Stimulated activated CD8-positive, alpha-beta memory T cell treated with anti-CD3 and anti-CD28 coated beads, Interleukin-15, amount 100 ng/mL, for 4 hours (primary cell): ENCODE results near the gene TP53I13.
A peak's percentile ranks its signal among the peaks of the same experiment; 100 is the strongest.

Experiments used
- DNase-seq, 2 donors: peaks; one replicate each; pipeline ENCODE4 v3.0.0-alpha.2; 2020; ENCODE audit warnings: low read depth in 2 of 2

The TP53I13 gene

DNA sequence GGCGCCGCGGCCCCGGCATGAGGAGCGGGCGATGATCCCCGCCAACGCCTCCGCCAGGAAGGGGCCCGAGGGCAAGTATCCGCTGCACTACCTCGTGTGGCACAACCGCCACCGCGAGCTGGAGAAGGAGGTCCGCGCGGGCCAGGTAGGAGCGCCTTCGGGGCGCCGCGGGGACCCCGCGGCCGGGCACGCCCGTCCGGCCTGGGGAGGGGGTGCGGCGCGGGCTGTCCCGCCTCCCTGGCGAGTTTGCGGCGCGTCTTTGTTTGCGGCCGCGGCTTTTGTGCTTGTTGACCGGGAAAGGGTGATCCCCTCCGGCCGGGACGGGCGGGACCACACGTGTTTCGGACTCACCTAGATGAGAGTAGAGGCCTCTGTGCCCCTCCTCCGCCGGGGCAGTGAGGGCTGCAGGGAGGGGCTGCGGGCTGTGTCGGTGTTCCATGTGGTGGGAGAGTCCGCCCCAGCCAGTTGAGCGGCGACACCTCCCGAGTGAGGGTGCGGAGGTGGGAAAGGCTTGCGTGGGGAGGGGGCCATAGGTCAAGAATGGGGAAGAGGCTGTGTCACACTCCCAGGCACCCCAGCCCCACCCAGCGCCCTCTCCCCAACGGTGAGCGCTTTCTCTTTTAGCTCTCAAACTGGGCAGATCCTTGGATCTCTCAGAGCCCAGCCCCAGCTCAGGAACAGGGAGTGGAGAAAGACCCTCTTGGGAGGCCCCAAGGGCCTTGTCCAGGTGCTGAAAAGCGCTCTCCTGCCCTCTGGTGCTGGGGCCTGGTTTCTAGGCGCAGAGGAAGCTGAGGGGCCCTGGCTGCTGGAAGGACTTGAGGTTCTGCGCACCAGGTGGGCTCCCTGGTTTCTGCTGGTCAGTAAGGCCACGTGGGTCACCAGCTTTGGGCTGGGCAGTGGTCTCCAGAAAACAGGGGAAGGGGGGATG lies 25.4 kb downstream of the TP53I13 start:
- no peak for DNase-seq

DNA sequence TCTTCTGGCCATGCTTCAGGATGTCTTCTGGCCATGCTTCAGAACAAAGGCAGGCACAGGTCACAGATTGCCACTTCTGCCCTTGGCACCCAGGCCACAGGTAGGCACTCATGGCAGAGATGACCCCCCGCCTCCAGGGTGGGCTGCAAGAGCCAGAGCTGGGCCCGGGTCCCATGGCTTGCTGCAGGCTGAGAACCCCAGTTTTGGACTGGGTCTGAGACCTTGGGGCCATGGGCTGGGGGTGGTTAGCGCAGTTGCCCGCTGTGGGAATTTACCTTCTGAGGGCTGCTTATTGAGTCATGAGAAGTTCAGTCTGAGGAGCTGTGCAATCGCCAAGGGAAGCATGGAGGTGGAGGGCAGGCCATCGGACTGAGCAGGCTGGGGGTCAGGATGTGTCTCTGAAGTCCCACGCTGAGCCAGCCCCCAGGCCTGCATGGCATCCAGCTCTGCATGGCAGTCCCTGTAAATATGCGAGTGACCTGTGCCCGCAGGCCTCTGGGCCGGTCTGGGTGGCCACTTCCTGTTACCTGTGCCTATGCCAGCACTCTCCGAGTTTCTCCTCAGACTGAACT lies 26.1 kb downstream of the TP53I13 start:
- DNase-seq, result no peak

DNA sequence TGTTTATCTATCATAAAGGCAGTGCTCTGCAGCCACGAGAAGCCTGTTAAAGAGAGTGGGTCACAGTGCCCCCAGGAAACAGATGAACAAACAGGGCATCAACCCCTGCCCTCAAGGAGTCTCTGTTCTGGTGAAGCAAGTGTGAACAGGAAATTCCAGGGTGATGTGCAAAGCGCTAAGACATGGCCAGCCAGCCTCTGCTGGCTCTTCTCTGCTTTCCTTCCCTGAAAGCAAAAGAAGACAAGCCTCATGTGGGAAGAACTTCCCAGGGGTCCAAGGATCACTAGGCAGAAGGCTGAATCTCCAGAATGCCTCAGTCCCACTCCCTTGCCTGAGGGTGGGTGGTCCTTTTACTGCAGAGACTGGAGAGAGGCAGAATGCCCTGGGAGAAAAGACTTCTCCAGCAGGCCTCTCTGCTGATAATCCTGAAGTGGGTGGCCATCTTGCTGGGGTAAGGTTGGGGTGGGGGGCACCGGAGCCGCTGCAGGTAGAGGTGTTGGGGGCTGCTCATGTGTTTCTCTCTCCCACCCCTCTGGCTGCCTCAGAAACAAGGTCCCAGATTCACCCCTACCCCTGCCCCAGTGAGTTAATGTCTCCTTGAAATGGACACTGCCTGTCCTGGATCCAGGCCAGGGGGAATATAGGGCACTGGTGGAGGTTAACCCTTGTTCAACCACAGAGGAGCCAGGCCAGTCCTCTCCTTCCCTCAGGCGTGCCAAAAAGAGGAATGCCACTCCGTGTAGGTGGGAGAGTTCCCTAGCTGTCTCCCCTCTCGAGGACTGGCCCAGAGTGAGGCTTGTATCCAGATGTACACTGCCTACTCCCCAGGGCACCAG lies 26.8 kb downstream of the TP53I13 start:
- no peak for DNase-seq

- no peak for DNase-seq
Measured at GRCh38 chr17:29595943-29596774, 27.7 kb downstream of the TP53I13 start.

GRCh38 chr17:29596811-29597210 lies 28.3 kb downstream of the TP53I13 start:
- no peak for DNase-seq

DNA sequence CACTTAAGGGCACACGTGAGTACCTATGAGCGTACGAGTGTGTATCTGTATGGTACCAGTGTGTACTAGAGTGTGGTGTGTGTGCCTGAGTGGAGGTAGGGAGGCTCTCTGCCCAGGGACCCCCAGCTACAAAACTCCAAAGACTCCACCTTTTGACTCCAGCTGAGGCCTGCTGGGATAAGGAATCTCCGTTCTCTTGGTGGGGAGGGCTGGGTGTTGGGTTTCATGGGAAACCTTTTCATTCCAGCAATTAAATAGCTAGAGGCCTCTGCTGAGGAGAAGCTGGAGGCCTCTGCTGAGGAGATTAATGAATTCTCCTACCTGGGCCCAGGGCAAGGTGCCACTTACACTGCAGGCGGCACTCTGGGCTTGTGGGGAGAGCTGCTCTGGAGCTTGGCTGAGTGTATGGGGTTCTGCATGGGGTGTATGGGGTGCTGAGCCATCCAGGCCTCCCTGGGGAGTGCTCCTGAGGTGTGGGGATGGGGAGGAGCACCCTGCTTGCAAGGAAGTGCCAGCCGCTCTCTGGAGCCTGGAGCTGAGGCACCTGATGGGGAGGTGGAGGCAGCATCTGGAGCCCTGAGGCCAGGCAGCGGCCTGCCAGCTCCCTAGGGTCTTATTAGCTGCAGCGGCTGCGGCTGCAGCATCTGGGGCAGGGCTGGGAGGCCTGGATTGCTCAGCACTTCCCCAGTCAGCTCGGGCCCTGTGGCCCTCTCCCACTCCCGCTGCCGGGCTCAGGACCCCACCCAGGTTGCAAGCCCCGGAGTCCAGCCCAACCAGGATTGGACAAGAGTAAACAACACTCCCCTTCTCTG lies 29.1 kb downstream of the TP53I13 start:
- no peak for DNase-seq

DNA sequence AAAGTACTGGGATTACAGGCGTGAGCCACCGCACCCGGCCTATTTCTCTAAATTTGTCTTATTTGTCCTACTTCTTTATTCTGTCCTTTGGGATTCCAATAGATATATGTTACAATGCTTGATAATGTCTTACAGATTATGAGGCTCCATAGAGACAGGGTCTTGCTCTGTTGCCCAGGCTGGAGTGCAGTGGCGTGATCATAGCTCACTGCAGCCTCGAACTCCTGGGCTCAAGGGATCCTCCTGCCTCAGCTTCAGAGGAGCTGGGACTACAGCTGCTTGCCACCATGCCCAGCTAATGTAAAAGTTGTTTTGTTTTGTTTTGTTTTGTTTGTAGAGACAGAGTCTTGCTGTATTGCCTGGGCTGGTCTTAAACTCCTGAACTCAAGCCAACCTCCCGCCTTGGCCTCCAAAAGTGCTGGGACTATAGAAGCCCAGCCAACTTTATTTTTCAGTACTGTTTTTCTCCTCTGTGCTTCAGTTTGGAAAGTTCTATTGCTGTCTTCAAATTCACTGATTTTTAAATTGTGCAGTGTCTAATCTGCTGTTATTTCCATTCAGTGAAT lies 34.7 kb downstream of the TP53I13 start:
- DNase-seq, result no peak

GRCh38 chr17:29607557-29608195 lies 39.2 kb downstream of the TP53I13 start:
- DNase-seq, result no peak

DNA sequence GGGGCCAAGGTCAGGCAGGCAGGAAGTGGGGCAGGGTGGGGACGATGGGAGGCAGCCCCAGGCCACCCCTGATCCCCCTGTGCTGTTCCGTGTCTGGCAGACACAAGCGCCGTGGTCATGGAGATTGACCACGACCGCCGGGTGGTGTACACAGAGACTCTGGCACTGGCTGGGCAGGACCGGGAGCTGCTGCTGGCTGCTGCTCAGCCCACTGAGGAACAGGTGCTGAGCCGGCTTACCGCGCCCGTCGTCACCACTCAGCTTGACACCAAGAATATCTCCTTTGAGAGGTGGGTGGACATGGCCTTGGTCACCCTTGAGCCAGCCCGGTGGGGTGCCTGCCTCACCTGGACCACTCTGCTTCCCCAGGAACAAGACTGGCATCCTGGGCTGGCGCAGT lies 40.5 kb downstream of the TP53I13 start:
- no peak for DNase-seq

DNA sequence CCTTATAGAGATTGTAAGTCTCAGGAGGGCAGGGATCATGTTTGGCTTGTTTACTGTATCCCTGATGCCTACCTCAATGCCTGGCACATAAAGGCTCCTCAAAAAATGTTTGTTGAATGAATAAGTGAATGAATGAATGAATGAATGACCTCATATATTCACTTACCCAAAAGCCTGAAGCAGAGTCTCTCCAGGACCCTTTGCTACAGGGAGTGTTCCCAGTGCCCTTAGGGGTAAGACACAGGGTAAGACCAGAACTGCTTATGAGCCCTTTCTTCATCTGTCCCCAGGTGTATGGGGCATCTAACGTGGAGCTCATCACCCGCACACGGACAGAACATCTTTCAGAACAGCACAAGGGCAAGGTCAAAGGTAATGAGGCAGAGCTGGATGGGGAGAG lies 41.9 kb downstream of the TP53I13 start:
- DNase-seq, result no peak

DNA sequence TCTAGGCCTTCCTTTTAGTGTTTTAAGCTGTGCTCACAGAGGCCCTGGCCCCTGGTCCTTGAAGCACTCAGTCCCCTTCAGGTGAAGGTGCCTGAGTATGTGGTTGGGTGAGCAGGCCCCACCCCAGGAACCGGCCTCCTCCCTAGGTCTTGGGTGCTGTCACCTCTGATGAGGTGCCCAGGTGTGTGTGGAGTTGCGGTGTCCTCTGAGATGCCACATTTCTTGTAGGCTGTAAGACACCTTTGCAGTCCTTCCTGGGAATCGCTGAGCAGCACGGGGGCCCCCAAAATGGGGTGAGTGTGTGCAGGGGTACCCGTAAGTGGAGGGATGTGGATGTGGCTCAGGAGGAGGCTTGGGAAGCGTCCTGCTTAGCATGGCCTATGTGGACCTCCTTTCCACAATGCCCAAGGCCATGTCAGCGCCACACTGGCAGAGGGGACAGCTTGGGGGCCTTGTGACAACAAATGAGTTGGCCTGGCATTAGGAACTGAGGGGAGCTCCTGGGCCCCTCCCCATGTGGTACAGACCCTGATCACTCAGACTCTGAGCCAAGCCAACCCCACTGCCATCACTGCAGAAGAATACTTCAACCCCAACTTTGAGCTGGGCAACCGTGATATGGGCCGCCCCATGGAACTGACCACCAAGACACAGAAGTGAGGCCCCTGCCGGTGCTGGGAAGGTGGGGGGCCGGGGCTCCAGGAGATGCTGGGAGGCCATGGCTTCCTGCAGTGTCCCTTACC lies 43.0 kb downstream of the TP53I13 start:
- DNase-seq, result no peak

DNA sequence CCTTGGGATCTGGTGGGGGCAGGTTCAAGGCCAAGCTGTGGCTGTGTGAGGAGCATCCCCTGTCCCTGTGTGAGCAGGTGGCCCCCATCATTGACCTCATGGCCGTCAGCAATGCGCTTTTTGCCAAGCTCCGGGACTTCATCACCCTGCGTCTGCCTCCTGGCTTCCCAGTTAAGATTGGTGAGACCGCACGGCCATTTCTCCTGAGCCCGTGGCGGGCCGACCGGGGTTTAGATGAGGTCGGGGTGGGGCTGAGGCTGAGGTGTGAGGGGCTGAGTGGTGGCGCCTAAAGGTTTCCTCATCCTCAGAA lies 43.5 kb downstream of the TP53I13 start:
- no peak for DNase-seq

DNA sequence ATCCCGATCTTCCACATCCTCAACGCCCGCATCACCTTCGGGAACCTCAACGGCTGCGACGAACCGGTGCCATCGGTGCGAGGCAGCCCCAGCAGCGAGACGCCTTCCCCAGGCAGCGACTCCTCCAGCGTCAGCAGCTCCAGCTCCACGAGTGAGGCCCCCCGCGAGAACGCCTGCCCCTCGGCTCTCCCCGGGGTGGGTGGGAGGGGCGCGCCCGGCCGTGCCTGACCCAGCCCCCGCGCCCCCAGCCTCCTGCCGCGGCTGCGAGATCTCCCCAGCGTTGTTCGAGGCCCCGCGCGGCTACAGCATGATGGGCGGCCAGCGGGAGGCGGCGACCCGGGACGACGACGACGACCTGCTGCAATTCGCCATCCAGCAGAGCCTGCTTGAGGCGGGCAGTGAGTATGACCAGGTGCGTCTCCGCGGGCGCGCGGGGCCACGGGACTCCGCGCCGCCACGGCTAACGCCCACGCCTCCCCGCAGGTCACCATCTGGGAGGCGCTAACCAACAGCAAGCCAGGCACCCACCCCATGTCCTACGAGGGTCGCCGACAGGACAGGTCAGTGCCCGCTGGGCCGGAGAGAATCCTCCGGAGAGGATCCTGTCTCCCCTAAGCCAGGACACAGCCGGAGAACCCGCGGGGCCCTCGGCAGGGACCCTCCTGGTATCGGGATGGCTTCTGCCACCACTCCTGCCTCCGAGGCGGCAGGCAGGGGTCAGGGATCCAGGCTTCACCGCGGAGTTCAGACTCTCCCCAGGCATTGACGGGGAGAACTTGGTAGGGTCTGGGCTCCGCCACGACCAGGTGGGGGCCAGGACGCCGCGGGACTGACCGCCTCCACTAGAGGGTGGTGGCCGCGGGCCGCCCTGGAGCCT lies 44.1 kb downstream of the TP53I13 start:
- DNase-seq, result no peak

DNA sequence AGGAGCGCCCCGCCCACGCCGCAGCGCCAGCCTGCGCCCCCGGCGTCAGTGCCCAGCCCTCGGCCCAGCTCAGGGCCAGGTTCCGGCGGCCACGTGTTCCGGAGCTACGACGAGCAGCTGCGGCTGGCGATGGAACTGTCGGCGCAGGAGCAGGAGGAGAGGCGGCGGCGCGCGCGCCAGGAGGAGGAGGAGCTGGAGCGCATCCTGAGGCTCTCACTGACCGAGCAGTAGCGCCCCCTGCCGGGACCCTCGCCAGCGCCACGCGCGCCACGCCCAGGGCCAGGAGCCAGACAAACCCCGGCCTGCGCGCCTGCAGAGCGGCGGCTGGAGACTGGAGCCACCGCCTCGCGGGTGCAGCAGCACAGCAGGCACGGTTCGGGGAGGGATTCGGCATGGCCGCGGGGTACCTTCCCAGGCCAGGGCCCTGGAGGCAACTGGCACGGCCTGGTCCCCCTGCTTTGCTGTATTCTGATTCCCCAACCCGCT lies 44.9 kb downstream of the TP53I13 start:
- peak; percentile 73 to 81 for DNase-seq

DNA sequence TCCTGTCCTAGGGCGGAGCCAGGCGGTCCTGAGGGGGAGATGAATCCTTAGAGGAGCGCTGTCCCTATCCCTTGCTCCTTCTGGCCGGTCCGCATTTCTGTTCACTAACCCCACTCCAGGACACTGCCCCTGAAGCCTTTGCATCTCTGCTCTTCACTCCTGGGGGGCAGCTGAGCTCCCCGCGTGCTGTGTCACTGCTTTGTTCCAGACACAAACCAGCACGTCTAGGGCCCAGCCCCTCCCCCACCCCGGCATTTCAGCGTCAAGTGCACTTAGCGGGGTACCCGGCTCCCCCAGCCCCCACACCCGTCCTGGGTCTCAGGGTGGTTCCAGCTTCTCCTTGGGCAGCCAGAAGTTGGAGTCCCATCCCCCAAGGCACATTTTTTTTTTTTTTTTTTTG lies 45.4 kb downstream of the TP53I13 start:
- no peak for DNase-seq

DNA sequence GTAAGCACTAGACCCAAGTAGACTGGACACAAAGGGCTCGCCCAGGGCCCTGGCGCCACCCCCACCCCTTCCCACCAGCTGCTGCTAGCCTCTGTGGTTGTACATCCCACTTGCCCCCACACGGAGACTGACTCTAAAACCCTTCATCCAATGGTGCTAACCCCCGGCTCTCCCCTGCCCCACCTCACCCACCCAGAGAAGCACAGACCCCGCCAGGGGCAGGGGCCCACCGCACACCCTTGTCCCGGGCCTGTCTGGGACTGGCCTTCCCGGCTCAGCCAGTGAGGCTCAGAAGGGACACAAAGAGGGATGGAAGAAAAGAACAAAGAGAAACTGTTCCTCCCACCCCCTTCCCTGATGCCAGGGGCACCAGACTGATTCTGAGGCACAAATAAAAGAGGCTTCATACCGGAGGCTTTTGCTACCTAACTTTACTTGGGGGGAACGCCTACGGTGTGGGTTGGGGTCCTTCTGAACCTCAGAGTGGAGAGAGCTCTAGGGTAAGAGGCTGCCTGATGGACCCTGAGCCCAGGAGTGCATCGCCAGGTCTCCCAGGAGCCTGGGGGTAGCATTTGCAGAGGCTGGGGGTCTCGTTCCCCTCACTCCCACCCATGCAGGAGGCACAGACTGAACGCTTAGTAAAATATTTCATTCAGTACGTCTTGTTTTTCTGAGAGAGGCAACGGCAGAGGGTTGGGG lies 46.0 kb downstream of the TP53I13 start:
- DNase-seq, result no peak

GRCh38 chr17:29615048-29615385 lies 46.5 kb downstream of the TP53I13 start:
- peak in 1 of 2 donors; percentile 46 for DNase-seq
